HL-60 (cell line): ENCODE measurements around the gene CSAG1.
"Not testable (repeated sequence)": the region's sequence is repeated elsewhere in the genome, so short reads cannot be mapped to it uniquely, and the experiment has no call there.

Experiments used
- GABPA ChIP-seq: IDR thresholded peaks from 2 replicates; pipeline ENCODE4 v1.6.1; 2012; ENCODE audit warnings: low read depth
- POLR2AphosphoS5 ChIP-seq: IDR thresholded peaks from 2 replicates; pipeline ENCODE4 v1.6.1; 2012; ENCODE audit warnings: low read depth
- TF ChIP-seq, protein P1 (sequence below): IDR thresholded peaks from one replicate; pipeline ENCODE4 v1.5.1; 2011; ENCODE audit warnings: low read length, control low read depth, inconsistent platforms; ENCODE audit not compliant: insufficient read depth

- TF ChIP-seq GABPA, POLR2AphosphoS5: not testable (repeated sequence)
- TF ChIP-seq, protein P1, sequence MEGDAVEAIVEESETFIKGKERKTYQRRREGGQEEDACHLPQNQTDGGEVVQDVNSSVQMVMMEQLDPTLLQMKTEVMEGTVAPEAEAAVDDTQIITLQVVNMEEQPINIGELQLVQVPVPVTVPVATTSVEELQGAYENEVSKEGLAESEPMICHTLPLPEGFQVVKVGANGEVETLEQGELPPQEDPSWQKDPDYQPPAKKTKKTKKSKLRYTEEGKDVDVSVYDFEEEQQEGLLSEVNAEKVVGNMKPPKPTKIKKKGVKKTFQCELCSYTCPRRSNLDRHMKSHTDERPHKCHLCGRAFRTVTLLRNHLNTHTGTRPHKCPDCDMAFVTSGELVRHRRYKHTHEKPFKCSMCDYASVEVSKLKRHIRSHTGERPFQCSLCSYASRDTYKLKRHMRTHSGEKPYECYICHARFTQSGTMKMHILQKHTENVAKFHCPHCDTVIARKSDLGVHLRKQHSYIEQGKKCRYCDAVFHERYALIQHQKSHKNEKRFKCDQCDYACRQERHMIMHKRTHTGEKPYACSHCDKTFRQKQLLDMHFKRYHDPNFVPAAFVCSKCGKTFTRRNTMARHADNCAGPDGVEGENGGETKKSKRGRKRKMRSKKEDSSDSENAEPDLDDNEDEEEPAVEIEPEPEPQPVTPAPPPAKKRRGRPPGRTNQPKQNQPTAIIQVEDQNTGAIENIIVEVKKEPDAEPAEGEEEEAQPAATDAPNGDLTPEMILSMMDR: not testable (repeated sequence)
Observed at GRCh38 chrX:152700390-152700789, 33.1 kb downstream of the CSAG1 start.
